HG03571 (cell line): ENCODE results near the gene DLAT.
A peak's percentile ranks its signal among the peaks of the same experiment; 100 is the strongest.
"Not testable (repeated sequence)": the region's sequence is repeated elsewhere in the genome, so short reads cannot be mapped to it uniquely, and the experiment has no call there.

ENCODE experiments used
- ATAC-seq: cut with Tn5 transposase; IDR thresholded peaks from one replicate; pipeline ENCODE4 v1.9.1; 2021; ENCODE audit not compliant: unreplicated experiment

Gene DLAT

GRCh38 chr11:112024773-112025678 is at the start of gene DLAT:
DLAT (plus strand) TSS chr11:112025408; CDS start chr11:112025473, 65 bp downstream.
- ATAC-seq: peak; percentile 70

DNA sequence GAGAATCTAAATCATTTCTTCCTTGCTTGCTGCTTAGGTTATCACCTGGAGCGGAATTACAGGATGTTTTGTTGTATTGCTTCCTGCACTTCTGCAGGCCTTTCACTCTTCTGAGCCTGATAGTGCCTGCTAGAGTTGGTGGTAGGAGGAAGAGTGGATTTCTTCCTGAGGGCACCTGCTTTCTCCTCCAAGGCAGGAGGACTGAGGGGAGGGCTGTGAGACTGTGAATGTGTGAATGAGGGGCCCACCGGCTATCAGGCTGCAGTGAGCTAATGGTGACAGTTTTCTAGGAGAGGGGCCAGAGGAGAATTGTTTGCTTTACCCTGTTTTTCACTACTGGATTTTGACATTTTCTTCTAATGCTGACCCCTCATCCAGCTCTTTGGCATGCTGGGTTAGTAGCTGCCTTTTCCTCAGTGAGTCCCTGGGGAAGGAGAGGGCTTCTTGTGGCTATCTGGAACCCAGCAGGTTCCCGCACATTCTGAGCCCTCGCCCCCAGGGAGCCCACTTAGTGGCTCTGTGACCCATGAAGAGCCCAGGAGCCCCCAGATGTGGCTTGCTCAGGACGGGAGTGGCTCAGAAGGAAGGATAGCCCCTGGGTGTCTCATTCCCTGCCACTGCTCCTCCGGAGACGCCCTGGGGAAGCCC is 49.0 kb upstream of the DLAT start:
- ATAC-seq: no peak

DNA sequence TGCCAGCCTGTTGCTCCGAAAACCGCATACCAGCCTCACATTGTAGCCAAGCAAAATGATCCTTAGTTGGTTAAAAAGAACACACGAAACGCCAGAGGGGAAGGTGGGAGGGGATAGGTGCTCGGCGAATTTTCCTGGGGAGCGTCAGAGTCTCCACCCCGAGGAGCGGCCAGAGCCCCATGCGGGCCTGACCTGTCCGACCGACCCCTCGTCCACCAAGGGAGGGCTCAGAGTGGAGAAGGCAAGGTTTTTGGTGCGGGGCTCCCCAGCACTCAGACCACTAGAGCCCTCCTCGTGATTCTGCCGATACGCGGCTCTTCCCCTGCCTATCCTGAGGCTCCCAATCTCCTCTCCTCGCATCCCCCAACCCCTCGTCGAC is 48.5 kb upstream of the DLAT start:
- no peak for ATAC-seq

DNA sequence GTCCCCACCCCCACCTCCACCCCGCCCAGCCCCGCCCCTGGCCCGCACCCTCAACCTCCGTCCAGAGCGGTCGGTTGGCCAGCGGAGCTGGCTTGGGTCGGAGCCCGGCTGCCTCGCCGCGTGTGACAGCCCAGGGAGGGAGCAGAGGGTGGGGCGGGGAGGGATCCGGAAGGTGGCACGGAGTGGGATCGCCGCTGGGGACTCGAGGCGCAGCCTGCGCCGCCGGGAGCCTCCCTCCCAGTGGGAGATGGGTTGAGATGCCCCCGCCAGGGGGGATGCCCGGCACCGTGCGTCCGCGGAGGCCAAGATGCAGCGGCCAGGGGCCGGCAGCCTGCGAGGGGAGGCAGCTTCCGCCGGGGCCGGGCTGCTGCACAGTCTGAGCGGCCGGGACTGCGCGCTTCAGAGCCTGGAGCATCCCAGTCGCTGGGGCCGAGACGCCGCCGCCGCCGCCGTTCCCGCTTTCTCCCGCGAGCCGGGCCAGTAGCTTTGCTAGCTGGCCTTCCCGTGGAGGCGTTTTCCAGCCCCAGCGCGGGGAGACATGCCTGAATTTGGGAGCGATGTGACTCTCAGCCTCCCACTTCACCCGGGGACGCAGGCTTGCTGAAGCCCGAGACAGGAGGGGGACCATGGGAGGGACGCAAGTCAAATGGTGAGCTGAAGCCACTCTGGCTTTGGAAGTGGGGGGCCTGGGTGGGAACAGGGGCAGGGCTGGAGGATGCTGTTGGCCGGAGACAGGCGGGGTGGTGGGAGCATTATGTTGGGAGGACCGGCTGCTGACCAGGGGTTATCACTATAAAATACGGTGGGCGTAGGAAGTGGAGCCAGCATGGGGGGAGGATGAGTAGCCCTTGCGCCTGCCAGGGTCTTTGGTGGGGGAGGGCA is 47.8 kb upstream of the DLAT start:
- ATAC-seq: no peak

DNA sequence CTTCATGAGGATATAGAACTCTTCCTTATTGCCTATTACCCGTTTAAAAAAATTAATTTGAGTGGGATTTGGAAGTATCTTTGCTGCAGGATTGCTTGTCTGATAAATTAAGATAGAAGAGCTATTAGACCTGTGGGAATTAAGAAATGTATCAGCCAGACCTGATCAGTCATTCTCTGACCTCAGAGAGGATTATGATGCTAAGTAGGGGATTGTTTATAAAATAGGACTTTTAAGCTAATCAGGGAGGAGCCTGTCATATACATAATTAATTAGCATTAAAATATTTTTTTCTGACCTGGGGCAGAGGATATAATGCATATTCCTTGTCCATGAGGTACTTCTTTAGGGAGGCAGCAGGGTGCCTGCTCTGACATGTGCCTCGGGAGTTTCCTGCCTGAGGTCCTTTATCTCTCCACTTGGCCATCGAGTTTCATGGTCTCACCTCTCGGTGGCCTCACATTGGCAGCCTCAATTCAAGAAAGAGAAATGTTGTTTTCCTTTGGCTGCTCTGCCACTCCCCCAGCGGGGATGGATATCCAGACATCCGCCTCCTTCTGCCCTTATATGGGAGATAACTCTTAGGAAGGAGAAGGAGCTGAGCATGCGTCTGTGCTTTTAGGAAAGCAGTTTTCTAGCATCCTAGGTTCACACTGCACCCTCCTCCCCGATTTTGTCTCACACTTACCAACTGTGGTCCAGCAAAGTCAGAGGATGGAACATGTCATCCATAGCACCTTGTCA is 47.0 kb upstream of the DLAT start:
- no peak for ATAC-seq

- no peak for ATAC-seq
These were observed 45.1 kb upstream of the DLAT start for GRCh38 chr11:111980062-111980461.

DNA sequence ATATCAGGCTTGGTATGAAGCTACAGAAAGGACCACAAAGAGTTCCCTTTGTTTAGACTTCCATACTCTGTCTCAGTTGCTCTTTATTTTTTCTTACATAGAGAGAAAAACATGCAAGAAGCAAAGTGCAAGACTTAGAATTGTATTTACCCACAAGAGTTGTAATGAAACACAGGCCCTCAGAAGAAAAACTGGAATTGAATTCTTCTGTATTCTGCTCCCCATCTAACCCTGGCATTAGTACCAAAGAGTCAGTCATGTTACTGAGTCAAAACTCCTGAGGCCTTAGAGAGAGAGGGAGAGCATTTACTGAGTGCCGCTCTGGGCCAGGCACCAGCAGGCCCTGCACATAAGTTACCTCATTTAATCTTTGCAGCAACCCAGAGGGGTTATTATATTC is 43.9 kb upstream of the DLAT start:
- no peak for ATAC-seq

DNA sequence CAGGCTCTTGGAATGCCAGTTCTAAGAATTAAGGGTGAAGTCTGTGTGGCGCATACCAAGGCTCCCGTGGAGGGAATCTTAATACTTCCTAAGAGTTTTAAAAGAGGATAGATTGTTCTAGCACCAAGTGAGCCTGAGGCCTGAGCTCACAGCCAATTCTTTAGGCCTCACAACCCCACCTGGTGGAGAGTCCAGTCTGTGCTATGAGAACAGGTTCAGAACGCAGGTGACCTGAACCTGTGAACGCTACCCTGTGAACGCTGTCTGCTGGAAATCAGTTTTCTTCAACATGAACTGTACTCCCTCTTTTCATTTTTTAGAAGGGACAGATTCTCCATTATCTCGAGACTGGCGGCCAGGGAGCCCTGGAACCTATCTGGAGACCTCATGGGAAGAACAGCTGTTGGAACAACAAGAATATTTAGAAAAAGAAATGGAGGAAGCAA is 43.2 kb upstream of the DLAT start:
- peak; percentile 59 for ATAC-seq

- no peak for ATAC-seq
These were observed 42.5 kb upstream of the DLAT start for GRCh38 chr11:111982541-111983186.

- no peak for ATAC-seq
These were observed 41.8 kb upstream of the DLAT start for GRCh38 chr11:111983187-111983986.

- ATAC-seq: no peak
These were observed 38.6 kb upstream of the DLAT start for GRCh38 chr11:111986589-111986988.

DNA sequence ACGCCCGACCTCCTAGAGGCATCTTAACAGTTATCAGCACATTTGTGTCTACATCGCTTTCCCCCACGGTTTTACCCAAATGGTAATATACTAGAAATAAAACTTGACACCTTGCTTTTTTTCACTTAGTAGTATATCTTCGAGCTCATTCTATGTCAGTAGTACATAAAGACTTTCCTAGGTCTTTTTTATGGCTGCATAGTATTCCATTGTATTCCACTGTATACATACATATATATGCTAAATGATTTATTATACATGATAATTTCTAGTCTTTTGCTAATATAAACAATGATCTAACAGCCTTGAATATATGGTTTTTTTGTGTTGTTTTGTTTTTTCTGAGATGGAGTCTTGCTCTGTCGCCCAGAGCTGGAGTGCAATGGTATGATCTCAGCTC is 34.8 kb upstream of the DLAT start:
- ATAC-seq: no peak

DNA sequence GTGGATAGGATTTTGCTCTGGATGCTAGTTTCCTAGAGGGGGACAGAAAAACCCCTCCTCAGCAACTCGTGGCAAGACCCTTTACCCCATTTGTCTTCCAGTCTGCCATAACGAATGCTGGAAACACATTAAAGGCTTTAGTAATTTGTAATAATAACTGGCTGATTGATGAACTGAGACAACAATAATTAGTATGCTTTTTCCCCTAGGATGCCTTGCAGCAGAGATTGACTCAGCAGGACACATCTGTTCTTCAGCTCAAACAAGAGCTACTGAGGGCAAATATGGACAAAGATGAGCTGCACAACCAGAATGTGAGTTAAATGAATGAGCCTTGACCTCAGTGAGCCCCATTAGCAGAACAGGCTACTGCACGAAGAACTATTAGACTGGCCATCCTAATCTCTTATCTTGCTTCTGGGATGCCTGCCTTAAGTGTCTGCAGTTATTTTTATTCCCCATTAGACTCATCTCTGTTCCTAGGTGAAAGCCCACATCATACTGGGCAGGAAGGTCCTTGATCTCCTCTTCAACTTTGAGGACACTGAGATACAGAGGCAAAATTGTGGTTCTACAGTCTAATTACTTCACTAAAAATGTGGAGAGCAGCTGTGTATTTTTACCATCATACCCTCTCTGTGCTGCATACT is 32.9 kb upstream of the DLAT start:
- no peak for ATAC-seq

DNA sequence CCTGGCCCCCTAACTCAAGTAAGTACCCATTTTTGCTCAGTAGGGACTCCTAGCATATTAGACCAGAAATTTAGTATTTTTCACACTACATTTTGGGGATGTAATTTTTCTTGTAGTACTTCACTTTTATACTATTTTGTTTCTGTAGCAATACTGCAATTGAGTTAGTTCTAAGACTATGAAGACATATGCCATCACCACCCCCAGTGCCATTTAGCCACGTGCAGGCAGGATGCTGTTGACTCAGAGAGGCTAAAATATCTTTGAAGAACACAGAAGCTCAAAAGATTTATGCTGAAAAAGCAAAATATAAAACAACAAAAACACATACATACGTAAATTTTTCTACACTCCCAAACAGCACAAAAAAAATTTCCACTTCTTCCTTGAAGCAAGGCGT is 29.1 kb upstream of the DLAT start:
- no peak for ATAC-seq

- ATAC-seq: not testable (repeated sequence)
These were observed 28.5 kb upstream of the DLAT start for GRCh38 chr11:111996669-111997068.

DNA sequence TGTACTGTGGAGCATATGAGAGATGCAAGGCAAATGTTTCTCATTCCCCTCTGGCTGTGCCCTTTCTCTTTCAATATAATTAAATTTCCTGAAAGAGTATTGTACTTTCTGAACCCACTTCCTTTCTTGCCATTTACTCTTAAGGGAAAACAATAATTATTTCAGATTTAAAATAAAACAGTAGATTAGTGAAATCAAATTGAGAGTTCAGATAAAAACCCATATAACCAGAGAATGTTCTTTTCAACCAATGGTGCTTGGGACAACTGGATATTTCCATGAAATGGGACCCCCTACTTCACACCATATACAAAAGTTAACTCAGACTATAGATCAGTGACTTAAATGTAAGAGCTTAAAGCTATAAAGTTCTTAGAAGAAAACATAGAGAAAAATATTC is 26.1 kb upstream of the DLAT start:
- no peak for ATAC-seq

DNA sequence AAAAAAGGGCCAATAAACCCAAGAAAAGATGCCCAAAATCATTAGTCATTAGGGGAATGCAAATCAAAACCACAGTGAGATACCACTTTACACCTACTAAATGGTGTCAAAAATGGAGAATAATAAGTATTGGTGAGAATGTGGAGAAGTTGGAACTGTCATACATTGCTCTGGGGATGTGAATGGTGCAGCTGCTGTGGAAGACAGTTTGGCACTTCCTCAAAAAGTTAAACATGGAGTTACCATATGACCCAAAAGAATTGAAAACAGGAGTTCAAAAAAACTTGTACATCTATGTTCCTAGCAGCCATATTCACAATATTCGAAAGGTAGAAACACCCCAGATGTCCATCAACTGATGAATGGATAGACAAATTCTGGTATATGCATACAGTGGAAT is 24.5 kb upstream of the DLAT start:
- no peak for ATAC-seq

DNA sequence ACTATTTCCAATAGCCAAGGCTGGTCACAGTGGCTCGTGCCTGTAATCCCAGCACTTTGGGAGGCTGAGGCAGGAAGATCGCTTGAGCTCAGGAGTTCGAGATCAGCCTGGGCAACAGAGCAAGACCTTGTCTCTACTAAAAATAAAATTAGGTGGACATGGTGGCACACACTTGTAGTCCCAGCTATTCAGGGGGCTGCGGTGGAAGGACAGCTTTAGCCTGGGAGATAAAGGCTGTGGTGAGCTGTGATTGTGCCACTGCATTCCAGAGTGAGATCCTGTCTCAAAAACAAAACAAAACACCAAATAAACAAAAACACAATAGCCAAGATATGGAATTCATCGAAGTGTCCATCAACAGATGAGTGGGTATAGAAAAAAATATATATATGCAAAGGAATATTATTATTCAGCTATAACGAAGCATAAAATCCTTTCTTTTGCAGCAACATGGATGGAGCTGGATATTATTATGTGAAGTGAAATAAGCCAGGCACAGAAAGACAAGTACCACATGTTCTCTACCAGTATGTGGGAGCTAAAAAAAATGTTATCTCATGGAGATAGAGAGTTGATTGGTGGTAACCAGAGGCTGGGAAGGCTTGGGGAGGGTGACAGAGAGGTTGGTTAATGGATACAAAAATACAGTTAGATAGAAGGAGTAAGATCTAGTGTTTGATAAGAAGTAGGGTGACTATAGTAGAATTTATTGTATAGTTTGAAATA is 22.6 kb upstream of the DLAT start:
- no peak for ATAC-seq
